HG03108 (cell line): ENCODE data around the gene ANXA3.
"Not testable (repeated sequence)": the region's sequence is repeated elsewhere in the genome, so short reads cannot be mapped to it uniquely, and the experiment has no call there.

ENCODE experiments used
- ATAC-seq: cut with Tn5 transposase; IDR thresholded peaks from one replicate; pipeline ENCODE4 v1.9.1; 2021; ENCODE audit warnings: moderate library complexity; ENCODE audit not compliant: unreplicated experiment

Gene ANXA3

GRCh38 chr4:78569306-78569821 is 17.8 kb downstream of the ANXA3 start:
- ATAC-seq = no peak

GRCh38 chr4:78570117-78570516 is 18.5 kb downstream of the ANXA3 start:
- no peak for ATAC-seq

GRCh38 chr4:78571804-78572203 is 20.2 kb downstream of the ANXA3 start:
- ATAC-seq = no peak

- ATAC-seq = no peak
Measured at GRCh38 chr4:78578674-78579425, 27.3 kb downstream of the ANXA3 start.

GRCh38 chr4:78581618-78582017 is 30.0 kb downstream of the ANXA3 start:
- ATAC-seq = no peak

GRCh38 chr4:78584863-78585547 is 33.4 kb downstream of the ANXA3 start:
- no peak for ATAC-seq

GRCh38 chr4:78585633-78586032 is 34.1 kb downstream of the ANXA3 start:
- no peak for ATAC-seq

GRCh38 chr4:78588894-78589545 is 37.5 kb downstream of the ANXA3 start:
- no peak for ATAC-seq

GRCh38 chr4:78591404-78591803 is 39.8 kb downstream of the ANXA3 start:
- ATAC-seq = no peak

GRCh38 chr4:78592088-78592783 is 40.7 kb downstream of the ANXA3 start:
- ATAC-seq = no peak

GRCh38 chr4:78596111-78596742 is 44.7 kb downstream of the ANXA3 start:
- no peak for ATAC-seq

- not testable (repeated sequence) for ATAC-seq
Measured at GRCh38 chr4:78598431-78598830, 46.9 kb downstream of the ANXA3 start.

- ATAC-seq = no peak
Measured at GRCh38 chr4:78599147-78599546, 47.6 kb downstream of the ANXA3 start.

GRCh38 chr4:78599931-78600375 is 48.4 kb downstream of the ANXA3 start:
- ATAC-seq = no peak

GRCh38 chr4:78601013-78601412 is 49.4 kb downstream of the ANXA3 start:
- no peak for ATAC-seq

GRCh38 chr4:78602334-78602733 is 50.8 kb downstream of the ANXA3 start:
- no peak for ATAC-seq

- no peak for ATAC-seq
Measured at GRCh38 chr4:78603384-78603783, 51.8 kb downstream of the ANXA3 start.

- no peak for ATAC-seq
Measured at GRCh38 chr4:78604988-78605387, 53.4 kb downstream of the ANXA3 start.

- no peak for ATAC-seq
Measured at GRCh38 chr4:78606035-78606434, 54.5 kb downstream of the ANXA3 start.

- no peak for ATAC-seq
Measured at GRCh38 chr4:78606530-78607095, 55.0 kb downstream of the ANXA3 start.
